Stimulated activated CD4-positive, alpha-beta T cell treated with anti-CD3 and anti-CD28 coated beads, Interleukin-15, amount 100 ng/mL, for 1 hour (primary cell): ENCODE results near the gene MEF2C.

ENCODE experiments used
- DNase-seq, 2 donors: peaks; one replicate each; pipeline ENCODE4 v3.0.0-alpha.2; 2020; ENCODE audit warnings: low read depth in 1 of 2, low spot score in 1 of 2

MEF2C gene

GRCh38 chr5:88830567-88830966, 52.4 kb downstream of the MEF2C start:
- no peak for DNase-seq

GRCh38 chr5:88829775-88830174, 53.2 kb downstream of the MEF2C start:
- DNase-seq: no peak

DNA sequence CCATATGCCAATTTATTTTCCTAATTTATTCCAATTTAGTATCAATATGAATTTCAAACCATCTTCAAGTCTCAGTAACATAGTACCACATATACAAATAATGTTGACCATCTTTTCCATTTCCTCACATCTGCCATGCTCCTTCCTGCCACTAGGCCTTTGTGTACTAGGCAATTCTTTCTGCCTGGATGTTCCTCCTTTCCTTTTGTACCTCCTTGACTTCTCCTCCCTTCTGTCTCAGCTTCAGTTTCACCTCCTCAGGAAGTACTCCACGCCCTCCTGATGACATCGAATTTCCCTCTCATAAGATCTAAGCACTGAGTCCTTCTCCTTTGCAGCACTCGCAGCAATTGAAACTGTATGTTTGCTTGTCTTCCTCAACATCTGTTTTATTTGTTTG, 53.9 kb downstream of the MEF2C start:
- DNase-seq: no peak

- no peak for DNase-seq
Measured at GRCh38 chr5:88827997-88828396, 55.0 kb downstream of the MEF2C start.

DNA sequence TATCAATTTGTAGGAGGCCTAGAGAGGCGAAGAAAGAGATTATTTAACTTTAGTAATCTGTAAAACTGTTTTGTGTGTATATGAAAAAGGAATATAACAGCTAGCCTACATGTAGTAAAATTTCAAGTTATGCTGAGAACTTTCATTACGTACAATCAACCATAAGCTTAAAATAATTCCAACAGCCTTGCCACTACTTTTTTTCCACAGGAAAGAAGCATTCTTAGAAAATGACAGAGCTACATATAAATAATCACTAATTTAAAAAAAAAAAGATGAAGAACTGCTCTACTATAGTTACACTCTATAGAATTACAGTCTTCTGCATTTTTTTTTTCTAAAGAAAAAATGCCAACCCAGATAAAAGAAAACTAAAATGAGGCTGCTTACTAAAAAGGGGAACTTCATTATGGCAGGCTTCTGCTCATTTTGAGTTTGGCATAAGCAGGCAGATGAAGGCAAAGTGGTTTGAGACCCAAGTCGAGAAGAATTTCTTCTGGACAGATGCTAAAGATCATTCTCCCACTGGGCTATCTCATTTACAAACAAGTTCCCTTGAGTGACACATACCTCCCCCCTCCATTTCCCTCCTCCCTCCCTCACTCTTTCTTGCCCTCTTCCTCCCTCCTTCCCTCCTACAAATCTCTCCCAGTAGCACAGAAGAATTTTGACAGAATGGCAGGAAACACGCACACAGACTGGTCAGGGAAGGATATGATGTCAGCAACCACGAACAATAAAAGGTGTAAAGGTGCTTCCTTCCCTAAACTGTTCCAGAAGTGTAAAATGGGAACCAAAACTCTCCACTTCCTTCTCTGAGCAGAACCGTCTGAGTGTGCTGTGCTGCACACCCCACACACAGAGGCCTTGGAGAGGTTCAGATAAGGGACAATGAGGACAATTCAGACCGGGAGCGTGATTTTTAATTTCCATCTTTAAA, 56.1 kb downstream of the MEF2C start:
- no peak for DNase-seq

- no peak for DNase-seq
Measured at GRCh38 chr5:88825584-88826315, 57.2 kb downstream of the MEF2C start.

DNA sequence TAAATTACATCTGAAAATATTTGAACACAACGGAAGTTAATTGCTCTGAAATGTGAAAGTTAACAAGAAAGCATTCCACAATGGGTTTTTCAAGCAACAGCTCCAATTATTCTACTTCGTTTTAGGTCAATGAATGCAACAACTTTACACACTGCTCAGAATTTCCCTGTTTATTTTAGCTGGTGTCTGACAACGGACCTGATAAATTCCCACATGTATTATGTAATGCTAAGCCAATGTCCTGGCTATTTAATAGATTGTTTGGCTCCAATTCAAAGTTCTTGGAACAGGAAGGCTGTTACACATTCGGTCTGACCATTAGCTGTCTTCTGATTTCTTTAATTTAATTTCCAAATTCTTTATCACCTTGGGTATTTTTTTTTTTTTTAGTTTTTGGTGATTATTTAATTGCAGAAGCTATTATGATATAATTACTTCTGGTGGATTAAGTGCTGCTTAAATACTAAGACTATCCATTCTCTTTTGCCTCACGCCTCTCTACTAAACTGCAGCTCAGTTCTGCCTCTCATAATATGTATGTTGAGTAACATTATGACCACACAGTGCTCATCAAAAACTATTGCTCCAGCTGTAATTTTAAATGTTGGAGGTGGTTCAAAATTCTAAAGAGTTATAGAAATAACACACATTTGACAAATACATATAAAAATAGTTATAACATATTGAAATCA, 57.9 kb downstream of the MEF2C start:
- no peak for DNase-seq

DNA sequence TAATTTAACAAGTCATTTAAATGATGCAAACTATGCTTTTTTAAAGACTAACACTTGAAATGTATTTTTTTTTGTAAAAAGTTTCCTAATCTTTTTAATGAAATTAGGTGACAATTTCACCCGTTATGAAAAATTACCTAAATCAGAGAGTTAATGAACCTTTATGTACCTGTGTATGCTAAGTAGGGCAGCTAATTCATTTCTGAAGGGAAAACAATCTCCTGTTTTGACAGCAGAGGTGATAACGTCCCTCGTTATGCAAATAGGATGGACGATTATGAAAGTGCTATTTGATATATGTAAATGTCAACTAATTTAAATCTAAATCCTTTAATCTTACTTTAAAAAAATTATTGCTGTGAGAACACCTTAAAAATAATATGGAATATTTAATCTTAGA, 58.8 kb downstream of the MEF2C start:
- no peak for DNase-seq

- no peak for DNase-seq
Measured at GRCh38 chr5:88823201-88823600, 59.8 kb downstream of the MEF2C start.

- DNase-seq: no peak
Measured at GRCh38 chr5:88821161-88821560, 61.8 kb downstream of the MEF2C start.

- DNase-seq: no peak
Measured at GRCh38 chr5:88820581-88820980, 62.4 kb downstream of the MEF2C start.

GRCh38 chr5:88819301-88819999, 63.5 kb downstream of the MEF2C start:
- DNase-seq: no peak

- DNase-seq: no peak
Measured at GRCh38 chr5:88818296-88818695, 64.7 kb downstream of the MEF2C start.

GRCh38 chr5:88816195-88816594, 66.8 kb downstream of the MEF2C start:
- DNase-seq: no peak

DNA sequence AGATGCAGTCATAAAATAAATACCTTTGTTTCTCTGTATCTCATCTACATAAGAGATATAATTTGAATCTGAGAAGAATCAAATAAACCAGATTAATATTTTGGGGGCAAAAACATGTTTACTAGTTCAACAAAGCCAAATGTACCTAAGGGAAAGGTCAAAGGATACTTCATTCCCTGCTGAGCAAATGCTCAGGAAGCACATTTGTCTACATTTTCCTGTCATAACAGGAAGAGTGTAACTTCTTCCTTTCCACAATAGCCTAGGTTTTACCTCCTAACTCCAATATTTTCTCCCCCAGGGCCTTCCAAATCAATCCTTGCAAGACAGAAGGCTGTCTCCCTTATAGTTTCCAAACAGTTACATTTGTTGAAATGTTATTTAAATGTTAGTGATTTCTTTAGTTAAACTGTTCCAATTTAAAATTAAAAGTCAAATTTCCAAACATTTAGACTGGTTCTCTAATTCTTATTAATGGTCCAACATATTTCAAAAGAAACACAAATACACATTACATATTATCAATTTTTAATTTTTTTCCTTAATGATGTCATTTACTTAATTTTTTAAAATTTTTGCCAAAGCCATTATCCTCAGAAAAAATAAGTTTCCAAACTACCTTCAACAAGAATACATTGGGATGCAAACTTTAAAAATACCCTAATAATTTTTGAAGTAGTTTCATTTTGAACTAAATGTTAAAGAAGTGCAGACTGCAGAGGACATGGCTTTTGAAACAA, 67.8 kb downstream of the MEF2C start:
- DNase-seq: no peak

DNA sequence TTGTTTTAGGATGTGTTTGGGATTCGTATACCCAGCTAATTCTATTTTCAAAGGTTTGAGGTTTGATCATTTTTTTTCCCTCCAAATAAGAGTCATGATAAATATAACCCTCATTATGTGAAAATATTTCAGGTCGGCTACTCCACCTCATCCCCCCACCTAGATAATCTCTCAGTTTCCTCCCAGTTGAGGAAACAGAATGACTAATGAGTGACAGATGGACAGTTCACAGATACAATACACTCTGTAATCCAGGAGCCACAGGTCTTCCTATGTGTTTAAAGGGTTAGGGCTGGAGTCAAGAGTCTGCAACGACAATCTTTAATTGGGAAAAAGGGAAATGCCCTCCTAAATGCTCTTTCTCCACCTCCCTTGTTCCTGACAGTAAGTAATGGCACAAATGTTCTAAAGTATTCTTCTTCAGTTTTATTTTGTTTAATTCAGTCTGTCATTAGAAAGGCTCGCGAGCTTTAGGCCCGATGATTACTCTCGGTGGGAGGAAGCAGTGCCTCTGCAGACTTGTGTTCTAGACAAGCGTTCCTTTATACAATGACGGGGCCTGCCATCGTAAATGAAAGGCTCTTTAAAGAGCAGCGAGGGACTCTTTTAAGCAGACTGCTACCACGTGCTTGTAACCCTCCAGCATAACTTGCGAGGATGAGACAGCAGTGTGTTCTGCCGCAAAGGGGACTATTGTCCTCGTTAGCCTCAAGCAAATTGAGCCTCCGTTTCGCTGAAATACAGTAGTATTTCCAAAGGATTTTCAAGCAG, 69.0 kb downstream of the MEF2C start:
- DNase-seq: no peak

GRCh38 chr5:88813244-88813643, 69.7 kb downstream of the MEF2C start:
- no peak for DNase-seq

- no peak for DNase-seq
Measured at GRCh38 chr5:88808153-88808552, 74.8 kb downstream of the MEF2C start.

- no peak for DNase-seq
Measured at GRCh38 chr5:88807327-88807726, 75.7 kb downstream of the MEF2C start.

GRCh38 chr5:88806338-88806737, 76.6 kb downstream of the MEF2C start:
- no peak for DNase-seq
